GM18909 (cell line): ENCODE results near the gene MRPL17.
"Not testable (repeated sequence)": the region's sequence is repeated elsewhere in the genome, so short reads cannot be mapped to it uniquely, and the experiment has no call there.

Source experiments
- ATAC-seq: cut with Tn5 transposase; IDR thresholded peaks from one replicate; pipeline ENCODE4 v1.9.1; 2021; ENCODE audit warnings: mild to moderate bottlenecking; ENCODE audit not compliant: unreplicated experiment, poor library complexity

The MRPL17 gene

GRCh38 chr11:6686006-6686405, 2.9 kb upstream of the MRPL17 start:
- ATAC-seq, result no peak

- not testable (repeated sequence) for ATAC-seq
Measured at GRCh38 chr11:6684068-6684467, 928 bp upstream of the MRPL17 start.

- ATAC-seq, result peak; percentile 8
Measured at GRCh38 chr11:6682591-6682935, 577 bp downstream of the MRPL17 start.

GRCh38 chr11:6681949-6682348, 1.2 kb downstream of the MRPL17 start:
- no peak for ATAC-seq

GRCh38 chr11:6681505-6681904, 1.6 kb downstream of the MRPL17 start:
- ATAC-seq, result no peak

GRCh38 chr11:6677018-6677417, 6.1 kb downstream of the MRPL17 start:
- ATAC-seq, result no peak

- ATAC-seq, result no peak
Measured at GRCh38 chr11:6674862-6675261, 8.3 kb downstream of the MRPL17 start.

- ATAC-seq, result no peak
Measured at GRCh38 chr11:6674219-6674597, 8.9 kb downstream of the MRPL17 start.

GRCh38 chr11:6673523-6674218, 9.5 kb downstream of the MRPL17 start:
- no peak for ATAC-seq

- no peak for ATAC-seq
Measured at GRCh38 chr11:6671991-6672390, 11.1 kb downstream of the MRPL17 start.

- no peak for ATAC-seq
Measured at GRCh38 chr11:6670202-6670830, 12.8 kb downstream of the MRPL17 start.

GRCh38 chr11:6667733-6668374, 15.3 kb downstream of the MRPL17 start:
- peak; percentile 71 for ATAC-seq

GRCh38 chr11:6666302-6667183, 16.6 kb downstream of the MRPL17 start:
- no peak for ATAC-seq

GRCh38 chr11:6664551-6664950, 18.6 kb downstream of the MRPL17 start:
- no peak for ATAC-seq

GRCh38 chr11:6663794-6664469, 19.2 kb downstream of the MRPL17 start:
- ATAC-seq, result no peak

- ATAC-seq, result no peak
Measured at GRCh38 chr11:6660712-6661111, 22.4 kb downstream of the MRPL17 start.

GRCh38 chr11:6658647-6659046, 24.5 kb downstream of the MRPL17 start:
- no peak for ATAC-seq

- no peak for ATAC-seq
Measured at GRCh38 chr11:6657346-6657745, 25.8 kb downstream of the MRPL17 start.

- no peak for ATAC-seq
Measured at GRCh38 chr11:6656936-6657335, 26.2 kb downstream of the MRPL17 start.

- ATAC-seq, result no peak
Measured at GRCh38 chr11:6656584-6656915, 26.6 kb downstream of the MRPL17 start.
